ENCODE data around the gene SLC4A1.

The SLC4A1 gene

DNA sequence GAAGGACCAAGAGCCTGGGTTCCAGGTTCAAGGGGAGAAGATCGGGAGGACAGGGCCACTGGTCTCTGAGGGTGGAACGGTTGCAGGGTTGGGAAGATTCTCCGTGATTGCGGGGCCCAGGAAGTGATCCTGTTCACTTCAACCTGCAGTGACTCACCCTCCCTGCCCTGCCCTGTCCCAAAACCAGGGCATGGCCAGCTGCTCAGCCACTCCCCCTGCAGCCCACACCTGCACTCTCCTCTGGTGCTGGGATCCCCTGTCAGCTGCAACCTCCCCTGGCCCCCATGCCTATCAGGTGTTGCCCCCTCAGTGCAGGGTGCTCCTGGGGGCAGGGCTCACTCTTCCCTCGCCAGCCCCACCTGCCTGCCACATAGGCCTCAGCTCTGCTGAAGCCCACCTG is 41.5 kb upstream of the SLC4A1 start:
- TF ChIP-seq, protein P1, sequence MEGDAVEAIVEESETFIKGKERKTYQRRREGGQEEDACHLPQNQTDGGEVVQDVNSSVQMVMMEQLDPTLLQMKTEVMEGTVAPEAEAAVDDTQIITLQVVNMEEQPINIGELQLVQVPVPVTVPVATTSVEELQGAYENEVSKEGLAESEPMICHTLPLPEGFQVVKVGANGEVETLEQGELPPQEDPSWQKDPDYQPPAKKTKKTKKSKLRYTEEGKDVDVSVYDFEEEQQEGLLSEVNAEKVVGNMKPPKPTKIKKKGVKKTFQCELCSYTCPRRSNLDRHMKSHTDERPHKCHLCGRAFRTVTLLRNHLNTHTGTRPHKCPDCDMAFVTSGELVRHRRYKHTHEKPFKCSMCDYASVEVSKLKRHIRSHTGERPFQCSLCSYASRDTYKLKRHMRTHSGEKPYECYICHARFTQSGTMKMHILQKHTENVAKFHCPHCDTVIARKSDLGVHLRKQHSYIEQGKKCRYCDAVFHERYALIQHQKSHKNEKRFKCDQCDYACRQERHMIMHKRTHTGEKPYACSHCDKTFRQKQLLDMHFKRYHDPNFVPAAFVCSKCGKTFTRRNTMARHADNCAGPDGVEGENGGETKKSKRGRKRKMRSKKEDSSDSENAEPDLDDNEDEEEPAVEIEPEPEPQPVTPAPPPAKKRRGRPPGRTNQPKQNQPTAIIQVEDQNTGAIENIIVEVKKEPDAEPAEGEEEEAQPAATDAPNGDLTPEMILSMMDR (IDR thresholded peaks at IDR 0.05; ENCODE audit: low read depth, low read length, missing control alignments) = no peak
- in situ Hi-C loops (cut with HindIII; ENCODE audit: low pct_ligation_motif_present, low sequenced_read_pairs) = no loop called here
- DNase-seq = no peak
- Histone ChIP-seq H3K36me3 (replicated peaks) (no peaks in the 10 kb centered on the region), H3K4me3 (ENCODE audit: low read depth, low read length) (no peak overlapping the region), H3K27ac (no peak overlapping the region), H3K27me3 (replicated peaks) (peaks cover 16% of the 10 kb centered on the region)

DNA sequence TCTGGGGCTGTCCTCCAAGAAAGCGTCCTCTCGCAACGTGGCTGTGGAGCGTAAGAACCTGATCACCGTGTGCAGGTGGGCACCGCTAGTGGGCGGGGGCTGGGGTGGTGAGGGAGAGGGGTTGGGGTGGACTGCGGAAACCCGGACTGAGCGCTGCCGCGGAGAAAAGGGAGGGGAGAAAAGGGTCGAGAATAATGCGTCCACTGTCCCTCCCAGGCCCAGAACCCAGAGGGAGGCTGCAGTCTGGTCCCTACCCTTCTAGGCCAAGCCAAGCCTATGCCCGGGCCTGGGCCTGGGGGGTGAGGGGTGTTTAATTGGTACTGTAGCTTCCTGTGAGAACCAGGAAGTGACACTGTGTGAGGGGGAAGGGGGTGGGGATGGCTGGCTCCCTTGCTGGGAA is 40.9 kb upstream of the SLC4A1 start:
- DNase-seq = no peak
- peaks cover 10% of the 10 kb centered on the region for H3K27me3 ChIP-seq (replicated peaks)
- peak overlapping the region; percentile 22 for H3K4me3 ChIP-seq (ENCODE audit: low read depth, low read length)
- TF ChIP-seq, protein P1 (IDR thresholded peaks at IDR 0.05; ENCODE audit: low read depth, low read length, missing control alignments) = no peak
- no peaks in the 10 kb centered on the region for H3K36me3 ChIP-seq (replicated peaks)
- in situ Hi-C loops (cut with HindIII; ENCODE audit: low pct_ligation_motif_present, low sequenced_read_pairs) = no loop called here
- no peak overlapping the region for H3K27ac ChIP-seq

DNA sequence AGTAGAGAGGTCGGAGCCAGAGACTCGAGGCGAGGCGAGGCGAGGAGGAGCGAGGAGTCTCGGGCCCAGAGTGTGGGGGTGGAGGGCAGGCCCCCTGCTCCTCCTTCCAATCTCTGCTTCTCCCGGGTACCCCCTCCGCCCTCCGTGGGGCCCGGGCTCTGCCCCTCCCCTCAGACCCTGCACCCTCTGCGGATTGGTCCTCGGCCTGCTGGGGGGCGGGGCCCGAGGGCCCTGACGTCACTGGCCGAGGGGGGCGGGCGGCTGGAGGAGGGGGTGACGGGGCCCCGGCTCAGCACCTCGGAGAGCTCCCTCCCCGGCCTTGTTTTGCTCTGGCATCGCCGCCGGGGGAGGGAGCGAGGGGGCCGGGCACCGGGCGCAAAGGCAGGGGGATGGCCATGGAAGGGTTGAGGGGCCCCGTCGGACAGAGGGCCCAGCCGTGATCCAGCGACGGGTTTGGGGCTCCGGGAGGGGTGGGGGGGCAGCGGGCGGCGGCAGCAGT is 40.4 kb upstream of the SLC4A1 start, which contains the start of gene RUNDC3A:
RUNDC3A (plus strand) TSS at position 282 of the 499 bp plus-strand sequence. CDS start 232 bp downstream, outside the sequence.
- Histone ChIP-seq H3K36me3 (replicated peaks) (no peaks in the 10 kb centered on the region), H3K4me3 (ENCODE audit: low read depth, low read length) (peak within 1 kb of the TSS; percentile 51), H3K27me3 (replicated peaks) (peaks cover 7% of the 10 kb centered on the region), H3K27ac (no peak within 1 kb of the TSS)
- DNase-seq = peak; percentile 67
- in situ Hi-C loops (cut with HindIII; ENCODE audit: low pct_ligation_motif_present, low sequenced_read_pairs) = no loop called here
- TF ChIP-seq, protein P1 (IDR thresholded peaks at IDR 0.05; ENCODE audit: low read depth, low read length, missing control alignments) = no peak

DNA sequence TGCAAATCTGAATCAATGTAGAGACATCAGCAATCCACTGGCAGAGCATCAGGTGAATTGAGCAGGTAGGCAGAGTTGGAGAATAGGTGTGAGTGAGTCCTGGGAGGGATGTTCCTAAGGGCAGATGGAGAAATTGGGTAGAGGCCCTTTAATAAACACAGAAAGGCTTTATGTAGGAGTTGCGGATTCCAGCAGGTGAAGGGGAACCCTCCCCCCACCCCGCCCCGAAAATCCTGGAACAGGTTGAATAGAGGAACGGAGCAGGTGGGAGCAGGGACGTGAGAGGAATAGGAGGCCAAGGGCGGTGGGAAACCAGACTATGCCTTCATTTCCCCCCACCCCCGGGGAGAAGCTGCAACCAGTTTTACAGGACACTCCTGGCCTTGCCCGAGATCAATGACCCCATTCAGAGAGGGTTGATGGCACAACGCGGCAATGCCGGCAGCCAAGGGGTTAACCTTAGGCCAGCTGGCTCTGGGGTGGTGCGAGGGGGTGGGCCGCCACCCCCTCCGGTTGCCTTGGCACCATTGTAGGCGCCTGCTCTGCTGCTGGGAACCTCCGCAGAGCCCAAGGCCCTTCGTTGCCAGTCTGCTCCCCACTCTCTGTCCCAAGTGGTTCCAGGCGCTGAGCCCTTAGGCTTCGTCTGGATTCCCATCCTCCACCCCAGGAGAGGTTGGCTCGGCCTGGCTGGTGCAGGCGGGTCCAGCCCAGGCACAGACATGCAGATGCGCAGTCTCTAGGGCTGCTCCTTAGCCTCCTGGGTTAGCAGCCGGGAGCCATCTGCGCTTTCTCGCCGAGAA is 39.7 kb upstream of the SLC4A1 start:
- TF ChIP-seq, protein P1 (IDR thresholded peaks at IDR 0.05; ENCODE audit: low read depth, low read length, missing control alignments) = no peak
- H3K36me3 ChIP-seq (replicated peaks) = no peaks in the 10 kb centered on the region
- H3K27me3 ChIP-seq (replicated peaks) = peaks cover 7% of the 10 kb centered on the region
- in situ Hi-C loops (cut with HindIII; ENCODE audit: low pct_ligation_motif_present, low sequenced_read_pairs) = no loop called here
- no peak overlapping the region for H3K27ac ChIP-seq
- H3K4me3 ChIP-seq (ENCODE audit: low read depth, low read length) = no peak overlapping the region
- no peak for DNase-seq

DNA sequence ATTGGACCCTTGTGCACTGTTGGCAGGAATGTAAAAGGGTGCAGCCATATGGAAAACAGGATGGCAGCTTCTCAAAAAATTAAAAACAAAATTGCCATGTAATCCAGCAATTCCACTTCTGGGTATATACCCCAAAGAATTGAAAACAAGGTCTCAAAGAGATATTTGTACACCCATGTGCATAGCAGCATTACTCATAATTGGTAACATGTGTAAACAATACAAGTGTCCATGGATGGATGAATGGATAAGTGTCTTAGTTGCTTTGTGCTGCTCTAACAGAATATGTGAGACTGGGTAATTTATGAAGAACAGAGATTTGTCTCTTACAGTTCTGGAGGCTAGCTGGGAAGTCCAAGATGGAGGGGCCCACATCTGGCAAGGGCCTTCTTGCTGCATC is 36.7 kb upstream of the SLC4A1 start:
- Histone ChIP-seq H3K36me3 (replicated peaks) (no peaks in the 10 kb centered on the region), H3K4me3 (ENCODE audit: low read depth, low read length) (no peak overlapping the region), H3K27ac (no peak overlapping the region), H3K27me3 (replicated peaks) (peaks cover 7% of the 10 kb centered on the region)
- DNase-seq = no peak
- TF ChIP-seq, protein P1 (IDR thresholded peaks at IDR 0.05; ENCODE audit: low read depth, low read length, missing control alignments) = no peak
- in situ Hi-C loops (cut with HindIII; ENCODE audit: low pct_ligation_motif_present, low sequenced_read_pairs) = no loop called here
